HG03280 (cell line): Measurements from ENCODE around the gene FOXC1.

Source experiments
- ATAC-seq: cut with Tn5 transposase; IDR thresholded peaks from one replicate; pipeline ENCODE4 v1.9.1; 2021; ENCODE audit warnings: mild to moderate bottlenecking, moderate library complexity; ENCODE audit not compliant: unreplicated experiment

FOXC1 gene

DNA sequence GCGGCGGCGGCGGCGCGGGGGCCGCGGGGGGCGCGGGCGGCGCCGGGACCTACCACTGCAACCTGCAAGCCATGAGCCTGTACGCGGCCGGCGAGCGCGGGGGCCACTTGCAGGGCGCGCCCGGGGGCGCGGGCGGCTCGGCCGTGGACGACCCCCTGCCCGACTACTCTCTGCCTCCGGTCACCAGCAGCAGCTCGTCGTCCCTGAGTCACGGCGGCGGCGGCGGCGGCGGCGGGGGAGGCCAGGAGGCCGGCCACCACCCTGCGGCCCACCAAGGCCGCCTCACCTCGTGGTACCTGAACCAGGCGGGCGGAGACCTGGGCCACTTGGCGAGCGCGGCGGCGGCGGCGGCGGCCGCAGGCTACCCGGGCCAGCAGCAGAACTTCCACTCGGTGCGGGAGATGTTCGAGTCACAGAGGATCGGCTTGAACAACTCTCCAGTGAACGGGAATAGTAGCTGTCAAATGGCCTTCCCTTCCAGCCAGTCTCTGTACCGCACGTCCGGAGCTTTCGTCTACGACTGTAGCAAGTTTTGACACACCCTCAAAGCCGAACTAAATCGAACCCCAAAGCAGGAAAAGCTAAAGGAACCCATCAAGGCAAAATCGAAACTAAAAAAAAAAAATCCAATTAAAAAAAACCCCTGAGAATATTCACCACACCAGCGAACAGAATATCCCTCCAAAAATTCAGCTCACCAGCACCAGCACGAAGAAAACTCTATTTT, 2.0 kb downstream of the FOXC1 start:
- no peak for ATAC-seq

DNA sequence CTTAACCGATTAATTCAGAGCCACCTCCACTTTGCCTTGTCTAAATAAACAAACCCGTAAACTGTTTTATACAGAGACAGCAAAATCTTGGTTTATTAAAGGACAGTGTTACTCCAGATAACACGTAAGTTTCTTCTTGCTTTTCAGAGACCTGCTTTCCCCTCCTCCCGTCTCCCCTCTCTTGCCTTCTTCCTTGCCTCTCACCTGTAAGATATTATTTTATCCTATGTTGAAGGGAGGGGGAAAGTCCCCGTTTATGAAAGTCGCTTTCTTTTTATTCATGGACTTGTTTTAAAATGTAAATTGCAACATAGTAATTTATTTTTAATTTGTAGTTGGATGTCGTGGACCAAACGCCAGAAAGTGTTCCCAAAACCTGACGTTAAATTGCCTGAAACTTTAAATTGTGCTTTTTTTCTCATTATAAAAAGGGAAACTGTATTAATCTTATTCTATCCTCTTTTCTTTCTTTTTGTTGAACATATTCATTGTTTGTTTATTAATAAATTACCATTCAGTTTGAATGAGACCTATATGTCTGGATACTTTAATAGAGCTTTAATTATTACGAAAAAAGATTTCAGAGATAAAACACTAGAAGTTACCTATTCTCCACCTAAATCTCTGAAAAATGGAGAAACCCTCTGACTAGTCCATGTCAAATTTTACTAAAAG, 2.7 kb downstream of the FOXC1 start:
- no peak for ATAC-seq

DNA sequence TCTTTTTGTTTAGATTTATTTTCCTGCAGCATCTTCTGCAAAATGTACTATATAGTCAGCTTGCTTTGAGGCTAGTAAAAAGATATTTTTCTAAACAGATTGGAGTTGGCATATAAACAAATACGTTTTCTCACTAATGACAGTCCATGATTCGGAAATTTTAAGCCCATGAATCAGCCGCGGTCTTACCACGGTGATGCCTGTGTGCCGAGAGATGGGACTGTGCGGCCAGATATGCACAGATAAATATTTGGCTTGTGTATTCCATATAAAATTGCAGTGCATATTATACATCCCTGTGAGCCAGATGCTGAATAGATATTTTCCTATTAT, 3.2 kb downstream of the FOXC1 start:
- no peak for ATAC-seq

DNA sequence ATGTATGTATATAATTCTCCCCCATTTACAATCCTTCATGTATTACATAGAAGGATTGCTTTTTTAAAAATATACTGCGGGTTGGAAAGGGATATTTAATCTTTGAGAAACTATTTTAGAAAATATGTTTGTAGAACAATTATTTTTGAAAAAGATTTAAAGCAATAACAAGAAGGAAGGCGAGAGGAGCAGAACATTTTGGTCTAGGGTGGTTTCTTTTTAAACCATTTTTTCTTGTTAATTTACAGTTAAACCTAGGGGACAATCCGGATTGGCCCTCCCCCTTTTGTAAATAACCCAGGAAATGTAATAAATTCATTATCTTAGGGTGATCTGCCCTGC, 3.6 kb downstream of the FOXC1 start:
- no peak for ATAC-seq

GRCh38 chr6:1613688-1614447, 4.2 kb downstream of the FOXC1 start:
- no peak for ATAC-seq

DNA sequence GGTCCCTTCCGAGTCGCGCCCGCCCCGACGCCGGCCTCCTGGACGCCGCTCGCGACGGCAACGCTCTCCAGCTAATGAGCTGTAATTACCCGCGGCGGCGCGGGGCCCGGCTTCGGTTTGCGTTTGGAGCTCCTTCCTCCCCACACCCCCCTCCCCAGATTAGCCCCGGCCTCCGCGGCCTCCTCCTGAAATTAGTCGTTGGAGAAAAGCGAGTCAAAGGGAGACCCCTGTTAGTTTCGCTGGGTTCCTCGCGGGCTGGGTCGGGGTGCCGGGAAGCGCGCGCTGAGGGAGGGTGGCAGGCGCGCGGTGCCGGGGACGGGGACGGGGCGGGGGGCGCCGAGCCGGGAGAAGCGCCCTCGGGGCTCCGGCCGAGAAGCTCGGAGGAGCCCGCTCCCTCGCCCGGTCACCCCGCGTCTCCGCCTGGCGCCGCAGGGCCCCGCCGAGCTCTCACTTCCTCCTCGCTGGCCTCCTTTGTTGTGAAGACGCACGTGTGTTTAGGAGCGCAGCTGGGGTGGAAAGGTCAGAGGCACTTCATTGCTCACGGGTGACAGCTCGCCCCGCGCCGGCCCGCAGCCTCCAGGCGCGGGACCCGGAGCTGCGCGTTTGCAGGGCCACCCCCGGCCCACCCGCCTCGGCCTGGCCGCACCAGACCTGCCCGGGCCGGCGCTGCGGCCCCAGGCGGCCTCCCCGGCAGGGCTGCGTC, 4.9 kb downstream of the FOXC1 start:
- no peak for ATAC-seq

- ATAC-seq = no peak
Measured at GRCh38 chr6:1615151-1615852, 5.6 kb downstream of the FOXC1 start.

DNA sequence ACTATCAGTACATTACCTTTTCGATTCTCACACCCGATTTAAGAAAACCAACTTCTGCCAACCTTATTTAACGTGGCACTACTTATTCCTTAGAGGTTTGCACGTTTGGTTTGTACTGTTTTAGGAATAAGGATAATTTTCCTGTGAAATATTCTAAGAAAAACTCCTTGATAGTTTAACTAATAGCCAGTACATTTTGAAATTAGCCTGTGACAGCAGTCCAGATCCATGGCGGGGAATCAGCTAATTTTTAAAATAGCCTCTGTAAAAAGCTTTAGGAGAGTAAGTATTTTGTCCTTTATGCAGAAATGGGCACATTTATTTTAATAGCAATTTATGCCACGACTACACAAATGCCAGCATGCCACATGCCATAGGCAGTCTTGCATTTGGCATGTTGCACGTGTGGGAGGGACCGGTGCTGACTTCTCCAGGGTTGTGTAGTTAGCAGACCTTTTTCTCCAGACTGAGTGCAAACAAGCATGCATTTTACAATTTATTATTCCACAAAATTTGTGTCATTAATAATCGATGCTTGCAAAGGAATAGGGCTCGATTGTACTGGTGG, 6.2 kb downstream of the FOXC1 start:
- ATAC-seq = no peak

DNA sequence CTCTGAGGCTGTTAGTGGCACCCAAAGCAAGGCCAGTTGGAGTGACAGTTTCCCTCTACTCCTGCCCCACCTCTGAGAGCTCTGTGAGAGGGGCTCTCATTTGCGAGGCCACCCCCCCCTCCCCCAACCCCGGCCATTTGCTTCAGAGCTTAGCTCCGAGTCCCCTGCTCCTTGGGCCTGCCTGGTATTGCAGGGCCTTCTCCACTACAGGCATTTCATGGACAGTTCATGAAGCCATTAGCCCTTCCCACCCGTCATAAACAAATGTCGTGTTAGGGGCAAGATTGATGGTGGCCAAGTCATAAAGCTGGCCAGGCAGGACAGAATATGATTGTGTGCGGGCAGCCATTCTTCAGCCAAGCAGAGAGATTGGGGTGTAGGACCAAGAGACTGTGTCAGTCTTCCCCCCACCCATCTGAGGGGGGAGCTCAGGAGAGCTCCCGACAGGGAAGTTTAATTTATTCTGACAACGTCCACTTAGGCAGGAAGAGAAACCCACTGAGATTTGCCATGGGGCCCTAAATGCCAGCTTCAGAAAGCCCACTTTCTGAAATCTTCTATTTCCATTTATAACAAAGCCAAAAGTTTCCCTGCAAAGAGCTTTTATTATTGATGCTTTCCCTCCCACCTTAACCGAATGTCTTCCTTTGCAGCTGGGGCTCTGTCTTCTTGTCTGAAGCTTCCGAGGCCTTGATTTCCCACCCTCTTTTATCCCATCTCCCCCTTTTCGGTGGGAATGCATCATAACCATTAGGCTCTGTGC, 7.2 kb downstream of the FOXC1 start:
- no peak for ATAC-seq

DNA sequence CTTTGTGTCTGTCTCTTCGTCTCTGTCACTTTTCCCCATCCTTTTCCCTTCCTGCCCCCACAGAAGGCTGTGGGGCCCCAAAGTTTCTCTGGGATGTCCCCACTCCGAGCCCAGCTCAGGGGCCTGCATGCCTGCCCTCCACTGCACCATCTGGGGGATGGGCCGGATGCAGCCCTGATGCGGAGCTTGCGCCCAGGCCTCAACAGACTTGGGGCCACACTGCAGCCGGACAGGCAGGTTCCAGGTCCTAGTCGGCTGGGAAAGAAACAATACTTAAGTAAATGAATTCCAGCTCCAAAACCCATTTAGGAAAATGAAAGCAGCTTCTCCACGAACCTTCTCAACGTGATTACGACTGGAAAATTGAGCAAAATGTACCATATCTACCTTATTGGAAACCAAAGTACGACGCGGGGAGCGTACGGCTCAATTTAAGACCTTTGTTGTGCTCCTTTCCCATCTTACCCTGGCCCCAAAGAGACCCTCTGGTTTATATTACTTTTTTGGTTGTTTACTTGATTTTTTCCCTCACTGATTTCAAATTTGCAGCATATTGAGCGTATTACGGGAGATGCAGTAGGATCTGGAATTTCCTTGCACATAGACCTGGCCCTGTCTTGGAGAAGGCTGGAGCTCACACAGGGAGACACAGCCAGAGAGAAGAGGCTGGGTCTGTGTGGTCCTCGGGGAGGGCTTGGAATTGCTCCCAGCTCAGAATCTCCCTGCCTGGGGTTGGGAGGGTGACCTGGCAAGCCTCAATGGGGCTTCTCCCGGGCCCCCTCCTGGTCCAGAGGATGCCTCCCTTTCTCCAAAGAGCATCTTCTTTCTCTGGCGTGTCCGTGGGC, 8.0 kb downstream of the FOXC1 start:
- no peak for ATAC-seq

- no peak for ATAC-seq
Measured at GRCh38 chr6:1618311-1619097, 8.8 kb downstream of the FOXC1 start.

DNA sequence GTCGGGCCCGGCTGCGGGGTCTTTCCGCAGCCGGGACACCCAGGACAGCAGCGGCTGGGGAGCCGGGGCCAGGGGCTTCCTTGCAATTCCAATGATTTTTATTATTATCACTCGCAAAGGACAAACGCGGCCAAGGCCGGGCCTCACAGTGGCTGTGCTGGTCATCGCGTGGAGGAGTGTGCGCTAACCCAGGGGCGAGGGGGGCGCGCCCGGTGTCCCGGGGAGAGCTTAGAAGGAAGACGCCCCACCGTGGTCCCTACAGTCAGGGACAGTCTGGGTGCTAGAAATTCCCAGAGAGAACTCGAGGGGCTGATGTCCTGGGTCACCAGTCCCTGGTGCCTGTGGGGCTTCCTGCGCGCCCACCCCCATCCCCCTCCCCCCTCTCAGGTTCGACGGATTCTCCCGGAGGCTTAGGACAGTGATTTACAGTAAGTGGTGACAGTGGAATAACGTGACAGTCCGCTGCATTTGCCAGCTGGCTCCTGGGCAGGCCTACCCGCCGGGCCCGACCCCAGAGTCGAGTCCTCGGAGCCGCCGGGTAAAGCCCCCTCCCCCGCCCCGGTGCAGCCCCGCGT, 9.5 kb downstream of the FOXC1 start:
- no peak for ATAC-seq

GRCh38 chr6:1619673-1620503, 10.2 kb downstream of the FOXC1 start:
- ATAC-seq = no peak

DNA sequence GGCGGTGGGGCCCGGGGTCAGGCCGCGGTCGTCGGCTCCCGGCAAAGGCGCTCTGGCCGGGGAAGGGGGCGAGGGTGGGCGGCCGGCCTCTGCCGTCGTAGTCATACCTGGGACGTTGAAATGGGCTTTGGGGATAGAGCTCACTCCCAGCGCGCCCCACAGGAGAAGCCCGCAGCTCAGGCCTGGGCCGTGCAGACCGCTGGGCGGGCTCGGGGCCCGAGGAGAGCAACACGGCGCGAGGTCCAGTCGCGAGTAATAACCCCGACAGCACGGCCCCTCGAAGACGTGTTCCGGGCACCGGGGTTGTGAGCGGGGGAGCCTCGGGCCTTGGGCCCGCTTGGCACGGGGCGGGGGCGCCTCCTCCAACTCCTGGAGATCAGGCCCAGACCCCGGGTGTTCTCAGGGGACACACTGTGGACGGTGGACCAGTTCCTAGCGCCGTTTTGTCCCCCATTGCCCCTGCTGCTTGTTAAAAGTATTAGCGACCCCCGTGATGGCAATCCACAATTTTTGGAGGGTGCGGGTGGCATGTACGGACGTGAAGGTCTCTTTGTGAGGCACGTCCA, 10.9 kb downstream of the FOXC1 start:
- no peak for ATAC-seq

DNA sequence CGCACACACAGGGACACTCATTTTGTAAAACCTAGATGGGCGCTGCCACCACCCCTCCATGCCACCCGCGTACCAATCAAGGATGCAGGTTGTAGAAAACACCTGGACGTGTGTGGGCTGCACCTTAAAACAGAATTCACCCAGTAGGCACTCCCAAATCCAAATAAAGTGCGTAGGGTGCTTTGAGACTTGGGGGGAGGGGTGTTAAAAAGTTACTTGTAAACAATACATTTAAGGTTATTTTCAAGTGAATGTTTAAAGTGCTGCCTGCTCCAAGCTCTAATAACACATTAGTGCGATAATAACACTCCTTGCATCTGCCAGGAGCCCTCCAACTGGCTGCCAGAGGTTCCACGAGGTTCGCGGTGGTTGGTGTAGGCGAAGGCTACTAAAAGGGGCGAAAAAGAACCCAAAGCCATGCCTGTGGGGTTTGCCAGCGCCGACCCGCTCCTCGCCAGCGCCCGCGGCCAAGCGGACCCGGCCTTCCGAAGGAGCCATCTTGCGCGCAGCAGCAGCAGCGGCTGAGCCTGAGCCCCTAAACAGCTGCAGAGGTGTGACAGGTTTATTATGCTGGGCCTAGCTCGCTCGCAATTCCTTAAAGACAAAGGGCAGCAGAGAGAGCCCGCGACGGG, 11.5 kb downstream of the FOXC1 start:
- ATAC-seq = no peak

DNA sequence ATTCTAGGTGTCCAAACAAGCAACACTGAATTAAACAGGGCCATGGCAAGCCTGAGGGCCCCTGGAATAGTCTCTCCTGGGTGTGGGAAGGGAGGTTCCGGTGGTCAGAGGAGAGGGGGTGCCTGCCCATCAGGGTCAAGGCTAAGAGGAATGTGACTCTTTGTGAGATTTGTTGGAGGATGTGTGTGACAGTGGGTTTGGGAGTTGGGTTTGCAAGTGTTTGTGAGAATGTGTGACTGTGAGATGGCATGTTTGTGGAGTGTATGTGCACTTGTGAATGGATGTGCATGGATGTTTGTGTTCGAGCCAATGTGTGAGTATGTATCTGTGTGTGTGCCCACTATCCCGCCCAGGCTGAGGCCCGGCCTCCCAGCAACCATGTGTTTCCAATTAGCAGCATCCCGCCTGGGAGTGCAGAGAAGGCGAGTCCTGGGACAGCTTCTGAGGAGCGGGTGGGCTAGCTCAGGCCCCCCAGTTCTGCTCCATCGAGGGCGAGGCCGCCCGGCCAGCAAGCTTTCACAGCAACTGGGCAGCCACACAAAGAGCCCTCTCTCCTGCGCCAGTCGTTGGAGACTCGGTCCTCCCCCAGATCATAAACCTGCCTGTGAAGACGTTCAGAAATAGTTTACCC, 12.6 kb downstream of the FOXC1 start:
- no peak for ATAC-seq
